Stimulated activated CD8-positive, alpha-beta memory T cell treated with anti-CD3 and anti-CD28 coated beads, Interleukin-12 subunit alpha, Interleukin-12 subunit beta, amount 100 ng/mL, for 4 hours (primary cell): Measurements from ENCODE around the gene COMMD4.

Source experiments
- DNase-seq: peaks from one replicate; pipeline ENCODE4 v3.0.0-alpha.2; 2020; ENCODE audit warnings: low read depth

The COMMD4 gene

DNA sequence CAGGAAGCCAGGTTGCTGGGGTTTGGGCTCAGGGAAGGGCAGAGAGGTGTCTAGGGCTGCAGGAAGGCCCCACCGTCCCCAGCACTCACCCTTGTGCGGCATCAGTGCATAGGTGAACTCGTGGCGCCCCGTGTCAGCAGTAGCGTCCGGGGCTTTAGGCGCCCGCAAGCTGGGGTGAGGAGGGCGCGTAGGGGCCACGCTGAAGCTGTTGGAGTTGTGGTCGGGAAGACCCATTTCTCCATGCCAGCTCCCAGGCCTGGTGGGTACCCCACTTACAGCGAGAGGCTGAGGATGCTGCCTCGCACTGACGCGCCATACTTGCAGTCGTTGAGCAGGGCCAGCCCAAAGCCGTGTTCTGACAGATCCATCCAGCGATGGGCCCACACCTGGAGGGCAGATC lies 20.7 kb downstream of the COMMD4 start:
- DNase-seq: no peak

DNA sequence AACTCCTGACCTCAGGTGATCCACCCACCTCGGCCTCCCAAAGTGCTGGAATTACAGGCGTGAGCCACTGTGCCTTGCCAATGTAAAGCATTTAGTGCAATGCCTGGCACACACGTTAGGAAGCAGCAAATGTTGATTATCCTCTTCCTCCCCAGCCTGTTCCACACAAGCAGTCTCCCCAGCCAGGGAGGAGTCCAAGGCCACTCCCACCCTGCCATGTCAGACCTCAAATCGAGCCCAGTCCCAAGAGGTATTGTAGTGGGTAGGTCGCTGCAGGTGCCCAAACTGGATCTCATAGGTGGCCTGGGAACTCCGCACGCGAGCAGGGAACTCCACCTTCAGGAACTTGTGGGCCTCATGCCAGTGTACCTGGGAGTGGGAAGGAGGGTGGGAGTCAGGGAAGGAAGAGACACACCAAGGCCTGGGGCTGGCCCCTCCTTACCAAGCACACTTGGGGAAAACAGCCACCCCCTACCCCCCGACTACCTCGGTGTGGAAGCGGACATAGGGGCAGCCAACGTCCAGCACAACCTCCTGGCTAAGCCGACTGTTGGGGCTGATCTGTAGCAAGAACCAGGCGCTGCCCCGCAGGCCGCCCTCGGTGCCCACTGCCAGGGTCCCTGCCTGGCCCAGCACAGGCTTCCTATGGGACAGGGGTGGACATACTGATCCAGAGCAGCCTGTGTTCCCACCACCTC lies 22.3 kb downstream of the COMMD4 start:
- DNase-seq: no peak

DNA sequence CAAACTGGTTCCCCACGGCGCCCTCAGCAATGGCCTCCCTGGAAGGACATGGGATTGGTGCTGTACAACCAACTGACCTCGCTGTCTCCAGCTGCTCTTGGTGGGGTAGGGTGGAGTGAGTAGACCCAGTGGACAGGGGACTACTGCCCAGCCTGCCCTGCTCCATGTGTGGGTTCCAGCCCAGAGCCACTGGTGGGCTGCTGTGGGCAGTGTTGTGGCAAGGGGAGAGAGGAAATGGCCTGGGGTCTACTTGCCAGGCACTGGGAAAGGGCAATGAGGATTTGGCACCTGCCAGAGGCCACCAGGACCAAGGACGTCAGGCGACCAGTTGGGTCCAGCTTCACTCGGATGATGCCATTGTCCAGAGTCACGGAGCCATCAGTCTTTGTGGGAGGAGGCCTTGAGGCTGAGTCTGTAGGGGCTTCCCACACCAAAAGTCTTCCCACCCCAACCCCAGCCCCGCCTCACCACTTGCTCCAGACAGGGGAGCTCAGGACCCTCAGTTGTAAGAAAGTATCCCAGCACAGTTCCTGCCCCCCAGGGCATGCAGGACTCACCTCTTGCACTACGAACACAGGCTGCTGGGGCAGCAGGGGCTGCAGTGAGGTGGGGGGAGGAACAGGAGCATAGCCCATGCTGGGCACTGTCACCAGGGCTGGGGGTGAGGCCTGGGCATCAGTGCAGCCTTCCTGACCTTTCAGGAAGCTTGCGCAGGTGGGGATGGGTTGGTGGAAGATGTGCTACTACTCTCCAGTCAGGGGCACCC lies 23.1 kb downstream of the COMMD4 start:
- no peak for DNase-seq

DNA sequence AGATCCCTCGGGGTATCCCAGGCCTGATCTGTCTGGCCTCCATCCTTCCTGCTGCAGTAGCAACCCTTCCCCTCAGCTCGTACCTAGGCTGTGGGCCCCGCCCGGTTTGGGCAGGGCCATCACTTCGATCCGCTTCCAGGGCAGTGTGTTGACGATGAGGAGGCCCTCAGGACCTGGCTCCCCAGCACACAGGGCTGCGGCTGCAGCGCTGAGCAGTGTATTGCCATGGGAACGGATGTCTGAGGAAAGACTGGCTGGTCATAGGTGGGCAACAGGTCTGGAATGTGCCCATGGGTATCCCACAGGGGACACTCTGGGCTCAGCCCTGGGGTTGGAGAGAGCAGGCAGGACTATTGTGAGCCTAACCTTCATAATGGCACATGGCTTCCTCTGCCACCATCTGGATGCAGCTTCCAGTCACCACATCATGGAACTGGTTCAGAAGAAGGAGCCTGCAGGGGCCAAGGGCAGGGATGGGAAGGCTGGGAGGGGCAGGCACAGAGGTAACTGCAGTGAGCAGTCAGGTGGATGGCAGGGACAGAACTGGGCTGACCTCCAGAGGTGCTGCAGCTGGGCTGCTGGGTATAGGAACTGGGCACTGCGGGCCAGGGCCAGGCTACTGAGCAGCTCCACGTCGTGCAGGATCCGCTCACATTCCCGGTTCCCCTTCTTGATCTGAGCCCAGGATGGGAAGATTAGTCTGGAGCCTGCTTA lies 23.8 kb downstream of the COMMD4 start:
- DNase-seq: no peak

DNA sequence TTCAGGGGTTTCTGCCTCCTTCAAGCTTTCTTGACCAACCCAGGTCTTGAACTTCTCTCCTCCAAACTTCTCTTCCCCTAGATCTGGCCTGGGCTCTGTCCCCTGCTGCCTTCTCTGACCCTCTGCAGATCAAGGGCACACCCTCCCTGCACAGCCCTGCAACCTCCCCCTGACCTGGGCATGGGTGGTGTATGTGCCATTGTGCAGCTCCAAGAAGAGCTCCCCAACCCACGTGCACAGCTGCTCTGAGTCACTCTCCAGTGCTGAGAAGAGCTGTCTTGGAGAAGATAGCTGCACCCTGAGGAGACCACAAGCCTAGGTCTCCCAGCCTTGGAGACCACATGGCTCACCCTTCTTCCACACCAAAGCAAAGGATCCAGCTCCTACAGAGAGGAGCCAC lies 24.5 kb downstream of the COMMD4 start:
- no peak for DNase-seq

DNA sequence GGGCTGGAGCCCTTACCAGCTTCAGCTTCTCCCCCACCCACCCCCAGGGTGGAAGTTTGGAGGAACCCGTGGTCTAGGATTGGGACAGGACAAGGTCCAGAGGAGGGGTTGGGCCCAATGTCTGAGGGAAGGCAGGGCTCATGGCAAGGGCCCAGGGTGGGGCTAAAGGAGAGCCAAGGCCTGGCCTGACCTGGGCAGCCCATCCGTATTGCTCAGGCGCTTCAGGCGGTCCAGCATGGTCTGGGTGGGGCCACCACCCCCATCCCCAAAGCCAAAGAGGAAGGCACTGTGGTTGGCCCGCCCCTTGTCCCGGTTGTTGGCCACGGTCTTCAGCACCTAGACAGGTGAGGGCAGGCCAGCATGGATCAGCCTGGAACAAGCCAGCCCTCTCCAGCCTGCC lies 25.0 kb downstream of the COMMD4 start:
- DNase-seq: no peak

DNA sequence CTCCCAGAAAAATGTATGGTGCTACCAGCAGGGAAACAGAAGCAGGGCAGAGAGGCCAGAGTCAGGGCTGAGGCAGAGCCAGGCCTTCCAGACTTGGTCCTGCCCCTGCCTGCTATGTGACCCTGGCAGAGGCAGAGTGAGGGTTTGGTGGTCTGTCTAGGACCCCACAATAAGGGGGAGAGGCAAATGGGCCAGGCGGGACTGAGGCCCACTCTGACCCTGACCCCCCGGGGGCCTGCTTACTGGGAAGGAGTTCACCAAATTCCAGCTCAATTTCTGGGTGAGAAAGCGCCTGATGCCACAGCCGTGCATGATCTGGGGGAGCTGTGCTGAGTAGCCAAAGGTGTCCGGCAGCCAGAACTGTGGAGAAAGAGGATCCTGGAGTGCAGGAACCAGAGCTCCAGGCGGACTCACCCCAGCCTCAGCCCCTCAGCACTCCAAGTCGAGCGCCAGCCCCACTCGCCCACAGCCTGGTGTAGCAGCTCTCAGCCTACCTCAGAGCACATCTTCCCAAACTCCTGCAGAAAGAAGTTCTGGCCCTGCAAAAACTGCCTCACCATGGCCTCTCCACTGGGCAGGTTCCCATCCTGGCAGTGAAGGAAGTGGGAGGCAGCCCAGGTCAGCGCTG lies 25.6 kb downstream of the COMMD4 start:
- no peak for DNase-seq

DNA sequence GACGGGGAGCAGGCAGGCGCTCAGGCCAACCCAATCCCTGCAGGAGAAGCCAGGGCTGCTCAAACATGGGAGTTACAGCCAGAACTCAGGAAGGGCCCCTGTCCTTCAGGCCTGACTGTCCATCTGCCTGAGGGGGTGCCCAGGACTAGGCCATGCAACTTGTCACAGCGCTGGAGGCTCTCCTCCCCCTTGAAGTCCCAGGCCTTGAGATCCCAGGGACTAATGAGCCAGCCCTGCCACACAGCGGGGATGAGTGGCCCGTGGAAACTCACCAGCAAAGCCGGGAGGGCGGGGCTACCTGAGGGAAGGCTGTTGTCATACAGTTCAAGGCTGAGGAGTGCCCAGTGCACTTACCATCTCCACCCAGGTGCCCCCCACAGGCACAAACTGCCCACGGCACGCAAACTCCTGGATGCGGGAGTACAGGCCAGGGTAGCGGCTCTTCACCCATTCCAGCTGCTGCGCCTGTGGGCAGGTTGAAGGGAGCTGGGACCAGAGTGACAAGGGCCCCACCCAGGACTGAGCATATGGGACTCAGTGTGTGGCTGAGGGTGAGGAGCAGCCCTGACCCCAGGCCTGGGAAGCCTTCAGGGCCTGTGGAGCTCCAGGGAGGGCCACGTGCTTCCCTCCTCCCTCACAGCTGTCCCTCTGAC lies 26.3 kb downstream of the COMMD4 start:
- DNase-seq: no peak

DNA sequence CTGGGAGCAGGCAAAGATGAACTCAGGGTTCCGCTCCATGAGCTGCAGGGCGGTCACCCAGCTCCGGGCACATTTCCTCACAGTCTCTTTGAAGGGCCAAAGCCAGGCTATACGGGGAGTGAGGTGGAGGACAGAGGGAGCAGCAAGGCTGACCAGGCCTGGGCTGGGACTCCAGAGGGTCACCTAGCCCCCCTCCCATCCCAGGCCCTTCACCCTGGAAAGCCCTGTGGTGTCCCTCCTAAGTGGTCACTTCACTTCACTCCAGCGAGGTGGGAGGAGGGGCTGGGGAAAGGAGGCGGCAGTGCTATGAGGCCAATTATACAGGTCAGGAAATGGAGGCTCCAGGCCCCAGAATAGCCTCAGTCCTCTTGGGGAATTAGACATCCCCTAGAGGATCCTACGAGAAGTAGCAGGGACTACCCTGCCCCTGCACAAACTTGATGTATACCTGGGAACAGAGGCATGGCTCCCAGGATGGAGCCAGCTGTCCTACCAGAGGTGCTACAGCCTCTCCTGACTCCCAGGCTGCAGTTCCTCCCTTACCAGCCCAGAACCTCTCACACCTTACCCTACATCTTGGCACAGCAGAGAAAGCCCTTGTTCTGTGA lies 26.9 kb downstream of the COMMD4 start:
- no peak for DNase-seq

DNA sequence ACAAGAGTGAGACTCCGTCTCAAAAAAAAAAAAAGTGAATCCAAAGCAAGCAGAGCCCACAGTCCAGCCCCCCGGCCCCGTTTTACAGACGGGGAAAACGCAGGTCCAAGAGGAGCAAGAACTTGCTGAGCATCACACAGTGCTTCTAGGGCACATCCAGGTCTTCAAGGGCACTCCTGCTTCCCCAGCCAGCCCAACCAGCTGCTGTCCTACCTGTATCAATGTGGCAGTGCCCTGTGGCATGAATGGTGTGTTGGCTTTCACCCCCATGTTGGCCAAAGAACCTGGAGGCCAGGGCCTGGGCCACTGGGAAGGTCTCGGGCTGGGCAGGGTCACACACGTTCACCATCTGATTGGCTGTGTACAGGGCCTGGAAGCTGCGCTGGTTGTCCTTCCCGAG lies 27.9 kb downstream of the COMMD4 start:
- DNase-seq: no peak

DNA sequence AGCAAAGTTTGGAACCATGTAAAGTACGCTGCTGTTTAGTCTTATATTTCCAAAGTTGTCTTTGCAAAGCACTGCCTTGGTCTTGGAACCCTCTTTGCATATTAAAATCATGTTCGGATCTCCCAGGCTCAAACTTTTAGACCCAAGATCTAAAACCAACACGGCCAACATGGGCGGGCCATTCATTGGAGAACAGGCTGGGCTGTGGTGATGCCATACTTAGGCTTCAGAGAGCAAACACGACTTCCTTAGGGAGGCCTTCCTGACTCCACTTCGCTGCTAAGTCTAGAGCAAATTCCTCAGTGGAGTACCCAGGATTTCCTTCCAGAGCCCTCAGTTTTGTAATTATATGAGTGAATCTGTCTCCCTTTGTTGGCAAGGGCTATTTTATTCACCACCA lies 29.0 kb downstream of the COMMD4 start:
- no peak for DNase-seq

DNA sequence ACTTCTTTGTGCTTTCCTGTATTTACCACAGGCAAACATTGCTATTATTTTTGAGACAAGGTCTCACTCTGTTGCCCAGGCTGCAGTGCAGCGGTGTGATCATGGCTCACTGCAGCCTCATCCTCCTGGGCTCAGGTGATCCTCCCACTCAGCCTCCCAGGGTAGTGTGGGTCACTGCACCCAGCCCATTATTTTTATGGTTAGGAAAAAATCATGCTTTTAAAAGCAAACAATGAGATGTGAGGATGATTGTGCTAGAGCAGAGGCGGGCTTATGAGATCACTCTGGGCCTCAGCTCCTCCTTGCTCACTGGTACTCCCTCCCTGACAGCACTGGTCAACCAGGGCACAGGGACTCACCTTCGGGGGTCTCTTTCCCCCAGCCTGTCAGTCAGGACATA lies 30.3 kb downstream of the COMMD4 start:
- no peak for DNase-seq

DNA sequence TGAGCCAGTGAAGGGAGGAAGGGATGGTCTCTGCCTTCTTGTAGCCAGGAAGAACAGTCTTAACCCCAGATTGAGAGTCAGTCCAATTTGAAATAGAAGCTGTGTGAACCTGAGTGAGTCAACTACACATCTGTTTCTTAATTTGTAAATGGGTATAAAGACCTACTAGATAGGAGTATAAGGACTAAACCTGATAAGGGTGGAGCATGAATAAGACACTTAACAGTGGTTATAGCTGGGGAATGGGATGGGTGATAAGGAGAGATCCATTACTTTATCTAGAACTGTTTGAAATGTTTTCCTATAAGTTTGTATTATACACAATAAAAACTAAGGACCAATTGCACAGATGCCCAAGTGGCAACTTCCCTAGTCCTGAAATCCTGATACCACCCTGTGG lies 31.1 kb downstream of the COMMD4 start:
- DNase-seq: no peak

DNA sequence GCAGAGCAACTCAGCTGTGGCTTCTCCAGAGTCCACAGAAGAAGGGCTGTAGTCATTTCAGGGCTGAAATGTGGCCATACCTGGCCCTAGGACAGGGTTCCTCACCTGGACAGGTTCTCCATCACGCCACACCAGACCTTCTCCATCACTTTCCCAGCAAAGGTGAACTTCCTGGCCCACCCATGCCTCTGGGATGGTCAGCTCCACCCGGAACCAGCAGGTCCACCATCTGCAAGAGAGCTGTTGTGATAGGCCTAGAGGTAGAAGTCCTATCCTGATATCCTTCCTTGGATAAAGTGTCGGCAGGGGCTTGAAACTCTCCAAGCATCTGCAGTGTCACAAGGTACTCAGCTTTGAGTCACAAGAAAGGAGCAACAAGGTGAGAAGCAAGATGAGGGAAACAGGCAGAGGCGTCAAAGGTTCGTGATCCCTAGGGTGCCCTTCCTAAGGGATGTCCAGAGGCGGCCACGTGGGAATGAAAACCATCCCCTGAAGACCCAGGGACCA lies 31.6 kb downstream of the COMMD4 start:
- DNase-seq: no peak

DNA sequence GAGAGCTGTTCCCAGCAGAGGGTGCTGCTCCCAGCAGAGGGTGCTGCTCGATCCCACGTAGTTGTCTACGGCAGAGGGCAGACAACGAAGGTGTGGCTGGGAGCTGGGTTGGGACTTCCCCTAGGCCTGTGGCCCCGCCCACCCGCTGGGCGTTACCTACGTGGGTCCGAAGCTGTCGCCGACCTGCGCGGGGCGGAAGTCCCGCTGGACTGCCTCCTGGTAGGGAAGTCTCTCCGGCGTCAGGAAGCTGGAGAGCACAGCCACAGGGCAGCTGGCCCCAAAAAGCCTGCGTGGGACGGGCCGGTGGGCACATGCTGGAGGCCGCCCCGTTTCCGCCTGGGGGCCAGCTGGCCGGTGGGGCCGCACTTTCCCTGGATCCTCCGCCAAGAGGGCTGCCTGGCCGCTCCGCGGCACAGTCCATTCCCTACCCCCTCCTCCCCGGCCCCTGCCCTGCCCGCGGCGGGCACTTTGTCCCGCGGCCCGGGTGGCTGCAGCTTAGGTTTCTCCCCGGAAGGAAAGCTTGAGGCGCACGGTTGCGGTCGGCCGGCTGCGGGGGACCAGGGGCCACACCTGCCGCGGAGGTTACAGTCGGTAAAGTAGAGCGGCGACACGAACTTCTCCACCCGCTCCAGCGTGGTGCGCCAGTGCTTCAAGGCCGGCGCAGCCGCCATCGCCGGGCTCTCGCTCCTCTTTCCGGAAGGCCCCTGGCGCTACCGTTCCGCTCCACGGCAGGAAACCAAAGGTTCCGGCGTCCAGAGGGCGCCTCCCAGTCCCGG lies 32.2 kb downstream of the COMMD4 start, which contains the start of gene MAN2C1:
MAN2C1 (minus strand) TSS at position 695 of the 776 bp plus-strand sequence; CDS start at position 671, 24 bp downstream.
- DNase-seq: peak; percentile 84

DNA sequence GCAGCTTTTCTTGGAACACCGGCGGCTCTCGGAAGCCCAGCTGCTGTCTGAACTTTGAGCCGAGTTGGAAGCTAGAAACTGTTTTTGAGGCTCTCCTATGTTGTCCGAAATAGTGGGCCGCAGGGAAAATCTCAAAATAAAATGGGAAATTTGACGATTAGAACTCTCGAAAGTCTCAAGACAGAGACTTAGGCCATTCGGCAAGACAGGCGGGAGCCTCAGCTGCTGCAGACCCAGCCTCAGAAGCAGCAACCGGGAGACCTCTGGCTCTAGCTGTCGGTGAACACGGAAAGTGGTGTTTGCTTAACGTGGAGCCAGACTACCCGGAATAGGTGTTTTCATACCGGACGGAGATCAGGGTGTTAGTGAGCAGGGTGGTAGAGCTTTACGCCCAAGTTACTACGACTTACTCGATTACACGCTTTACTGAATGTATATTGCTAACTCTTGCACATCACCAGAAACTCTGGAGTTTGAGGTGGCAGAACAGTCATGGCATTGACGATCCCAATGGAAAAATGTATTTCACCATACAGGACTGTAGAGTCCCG lies 32.9 kb downstream of the COMMD4 start:
- DNase-seq: no peak

DNA sequence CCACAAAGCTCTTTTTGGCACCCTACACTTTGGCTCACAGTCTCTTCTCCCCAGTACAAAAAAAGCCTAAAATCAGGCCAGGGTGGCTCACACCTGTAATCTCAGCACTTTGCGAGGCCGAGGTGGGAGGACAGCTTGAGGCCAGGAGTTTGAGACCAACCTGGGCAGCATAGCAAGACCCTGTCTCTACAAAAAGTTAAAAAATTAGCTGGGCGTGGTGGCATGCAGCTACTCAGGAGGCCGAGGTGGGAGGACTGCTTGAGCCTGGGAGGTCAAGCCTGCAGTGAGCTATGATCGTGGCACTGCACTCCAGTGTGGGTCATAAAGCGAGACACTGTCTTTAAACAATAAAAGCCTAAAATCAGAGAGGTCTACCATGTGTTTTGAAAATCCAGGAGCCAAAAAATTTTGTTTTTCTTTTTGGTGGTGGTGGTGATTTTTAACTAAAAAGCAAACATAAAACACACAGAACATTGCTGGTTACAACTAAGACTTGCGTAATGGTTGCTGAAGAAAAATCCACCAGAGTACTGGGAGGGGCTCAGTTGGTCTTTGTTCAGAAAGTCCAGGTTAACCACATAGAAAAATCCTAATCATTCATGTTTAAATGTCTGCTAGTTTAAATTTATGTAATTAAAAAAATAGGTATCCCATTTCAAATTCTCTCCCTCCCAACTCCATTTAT lies 34.2 kb downstream of the COMMD4 start:
- DNase-seq: no peak

DNA sequence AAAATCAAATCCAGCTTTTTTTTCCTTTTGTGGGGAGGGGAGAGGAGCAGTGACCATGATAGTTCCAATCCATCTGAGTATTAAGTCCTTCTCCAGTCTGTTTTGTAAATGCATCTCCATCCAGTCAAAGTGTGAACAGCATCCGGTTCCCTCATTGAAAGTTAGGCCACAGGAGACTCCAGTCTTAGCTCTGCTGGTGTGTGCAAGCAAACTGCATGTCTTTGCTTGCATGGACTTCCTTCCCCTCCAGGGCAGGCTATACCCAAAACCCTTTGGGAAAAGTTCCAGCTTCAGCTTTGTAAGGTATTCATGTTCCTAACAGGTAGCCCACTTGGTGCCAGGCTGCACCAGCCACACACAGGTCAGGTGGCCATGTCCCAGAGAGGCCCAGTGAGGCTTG lies 35.6 kb downstream of the COMMD4 start:
- DNase-seq: no peak

DNA sequence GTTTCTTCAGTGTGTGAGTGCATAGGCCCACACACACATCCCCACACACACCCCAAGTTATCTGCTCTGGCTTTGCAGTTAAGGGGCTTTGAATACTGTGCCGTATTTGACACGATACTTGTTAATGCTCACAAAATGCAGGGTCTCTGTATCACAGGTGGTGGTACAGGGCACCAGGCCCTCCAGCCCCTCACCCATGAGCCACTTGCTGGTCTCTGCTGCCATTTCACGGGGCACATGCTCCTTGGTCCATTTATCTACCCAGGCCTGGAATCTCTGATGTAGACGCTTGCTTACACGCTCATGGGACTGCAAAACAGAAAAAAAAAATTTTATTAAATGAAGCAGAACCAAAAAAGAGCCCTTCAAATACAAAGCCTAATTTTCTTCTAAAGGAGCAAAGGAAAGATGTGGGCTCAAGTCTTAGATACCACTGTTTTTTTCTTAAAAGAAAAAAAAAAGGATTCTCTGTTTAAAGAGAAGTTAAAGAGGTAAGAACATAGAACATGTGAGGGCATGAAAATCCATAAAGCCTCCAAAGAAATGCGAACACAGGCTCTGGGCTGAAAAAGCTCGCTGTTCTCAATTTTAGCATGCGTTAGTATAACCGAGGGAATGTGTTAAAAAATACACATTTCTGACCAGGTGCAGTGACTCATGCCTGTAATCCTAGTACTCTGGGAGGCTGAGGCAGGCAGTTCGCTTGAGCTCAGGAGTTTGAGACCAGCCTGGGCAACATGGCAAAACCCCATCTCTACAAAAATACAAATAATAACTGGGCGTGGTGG lies 36.2 kb downstream of the COMMD4 start:
- DNase-seq: no peak
